ENCODE data around the gene CRELD1.
"Not testable (repeated sequence)": the region's sequence is repeated elsewhere in the genome, so short reads cannot be mapped to it uniquely, and the experiment has no call there.

The CRELD1 gene

GRCh38 chr3:9933561-9934234, at the start of gene CRELD1:
CRELD1 (plus strand) TSS chr3:9933834; CDS start chr3:9934439, 605 bp downstream.
- peak; percentile 86 for DNase-seq

DNA sequence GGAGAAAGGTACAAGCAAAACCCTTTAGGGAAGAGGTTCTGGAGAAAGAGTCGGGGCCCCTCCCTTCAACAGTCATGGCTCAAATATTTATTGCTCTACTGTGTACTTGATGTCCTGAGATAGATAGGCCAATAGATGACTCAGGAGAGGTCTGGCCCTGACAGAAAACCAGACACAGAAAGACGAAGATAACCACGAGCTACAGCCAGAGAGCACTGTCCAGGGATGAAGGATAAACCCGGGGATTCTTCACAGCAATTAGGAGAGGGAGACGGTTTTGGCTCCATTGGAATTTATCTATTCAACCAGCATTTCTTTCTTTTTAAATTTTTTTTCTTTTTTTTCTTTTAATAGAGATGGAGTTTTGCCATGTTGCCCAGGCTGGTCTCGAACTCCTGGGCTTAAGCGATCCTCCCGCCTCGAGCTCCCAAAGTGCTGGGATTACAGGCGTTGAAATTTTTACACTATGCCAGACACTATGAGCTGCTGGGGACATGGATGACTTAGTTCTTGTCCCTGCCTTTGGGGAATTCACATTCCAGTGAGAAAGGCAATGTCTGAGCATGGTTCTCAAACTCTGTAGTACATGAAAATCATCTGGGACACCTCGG, 49.0 kb upstream of the CRELD1 start:
- DNase-seq: no peak

DNA sequence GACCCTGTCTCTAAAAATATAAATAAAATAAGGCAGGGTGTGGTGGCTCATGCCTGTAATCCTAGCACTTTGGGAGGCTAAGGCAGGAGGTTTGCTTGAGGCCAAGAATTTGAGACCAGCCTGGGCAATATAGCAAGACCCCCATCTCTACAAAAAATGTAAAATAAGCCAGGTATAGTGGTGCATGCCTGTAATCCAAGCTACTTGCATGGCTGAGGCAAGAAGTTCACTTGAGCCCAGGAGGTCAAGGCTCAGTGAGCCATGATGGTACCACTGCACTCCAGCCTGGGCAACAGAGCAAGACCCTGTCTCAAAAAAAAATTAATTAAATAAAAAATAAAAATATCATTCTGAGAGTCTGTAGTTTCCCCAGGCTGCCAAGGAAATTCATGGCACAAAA, 47.3 kb upstream of the CRELD1 start:
- DNase-seq: no peak

GRCh38 chr3:9887480-9887879, 46.2 kb upstream of the CRELD1 start:
- DNase-seq: no peak

- DNase-seq: no peak
These were observed 45.1 kb upstream of the CRELD1 start for GRCh38 chr3:9888540-9888939.

- no peak for DNase-seq
These were observed 44.2 kb upstream of the CRELD1 start for GRCh38 chr3:9889405-9889804.

GRCh38 chr3:9890249-9891071, 43.2 kb upstream of the CRELD1 start, which contains the start of gene JAGN1:
JAGN1 (plus strand) TSS chr3:9890610; CDS start chr3:9890723, 113 bp downstream.
- DNase-seq: peak; percentile 74

- DNase-seq: no peak
These were observed 42.5 kb upstream of the CRELD1 start for GRCh38 chr3:9891072-9891622.

DNA sequence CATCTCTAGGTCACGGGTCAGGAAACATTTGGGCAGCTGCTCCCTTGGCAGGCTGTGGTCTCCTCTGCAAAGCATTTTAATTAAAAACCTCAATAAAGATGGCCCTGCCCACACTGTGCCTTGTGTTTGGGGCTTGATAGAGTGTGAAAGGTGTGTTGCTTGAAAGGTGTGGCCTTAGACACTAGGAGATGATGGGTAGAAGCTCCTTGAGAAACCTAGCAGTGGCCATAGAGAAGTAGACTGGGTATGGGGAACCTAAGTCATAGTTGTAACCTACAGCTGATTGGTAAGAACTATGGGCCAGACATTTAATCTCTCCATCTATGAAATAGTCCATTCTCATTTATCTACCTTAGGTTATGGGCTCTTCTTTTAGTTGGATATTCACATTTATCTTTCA, 39.9 kb upstream of the CRELD1 start:
- no peak for DNase-seq

DNA sequence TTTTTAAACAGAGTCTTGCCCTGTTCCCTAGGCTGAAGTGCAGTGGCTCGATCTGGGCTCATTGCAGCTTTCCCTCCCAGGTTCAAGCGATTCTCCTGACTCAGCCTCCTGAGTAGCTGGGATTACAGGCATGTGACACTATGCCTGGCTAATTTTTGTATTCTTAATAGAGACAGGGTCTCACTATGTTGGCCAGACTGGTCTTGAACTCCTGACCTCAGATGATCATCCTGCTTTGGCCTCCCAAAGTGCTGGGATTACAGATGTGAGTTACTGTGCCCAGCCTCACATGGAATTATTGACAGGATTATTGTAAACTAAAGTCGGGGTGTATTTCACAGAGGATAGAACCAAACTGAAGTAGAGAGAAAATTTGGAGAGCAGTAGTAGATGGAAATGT, 37.9 kb upstream of the CRELD1 start:
- DNase-seq: not testable (repeated sequence)

GRCh38 chr3:9896755-9897407, 36.8 kb upstream of the CRELD1 start:
- DNase-seq: not testable (repeated sequence)

- no peak for DNase-seq
These were observed 35.9 kb upstream of the CRELD1 start for GRCh38 chr3:9897408-9898372.

- no peak for DNase-seq
These were observed 35.0 kb upstream of the CRELD1 start for GRCh38 chr3:9898467-9899241.

GRCh38 chr3:9899289-9899791, 34.3 kb upstream of the CRELD1 start:
- no peak for DNase-seq

DNA sequence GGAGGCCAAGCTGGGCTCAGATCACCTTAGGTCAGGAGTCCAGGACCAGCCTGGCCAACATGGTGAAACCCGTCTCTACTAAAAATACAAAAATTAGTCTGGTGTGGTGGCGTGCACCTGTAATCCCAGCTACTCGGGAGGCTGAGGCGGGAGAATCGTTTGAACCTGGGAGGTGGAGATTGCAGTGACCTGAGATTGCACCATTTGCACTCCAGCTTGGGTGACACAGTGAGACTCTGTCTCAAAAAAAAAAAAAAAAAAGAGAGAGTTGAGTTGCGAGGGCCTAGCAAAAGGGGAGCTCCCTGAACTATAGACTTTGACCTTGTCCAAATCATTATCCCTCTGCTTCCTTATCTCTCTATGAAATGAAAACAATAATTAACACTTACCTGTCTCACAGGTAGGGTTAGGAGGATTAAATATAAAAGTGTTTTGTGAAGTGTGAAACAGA, 32.6 kb upstream of the CRELD1 start:
- not testable (repeated sequence) for DNase-seq

DNA sequence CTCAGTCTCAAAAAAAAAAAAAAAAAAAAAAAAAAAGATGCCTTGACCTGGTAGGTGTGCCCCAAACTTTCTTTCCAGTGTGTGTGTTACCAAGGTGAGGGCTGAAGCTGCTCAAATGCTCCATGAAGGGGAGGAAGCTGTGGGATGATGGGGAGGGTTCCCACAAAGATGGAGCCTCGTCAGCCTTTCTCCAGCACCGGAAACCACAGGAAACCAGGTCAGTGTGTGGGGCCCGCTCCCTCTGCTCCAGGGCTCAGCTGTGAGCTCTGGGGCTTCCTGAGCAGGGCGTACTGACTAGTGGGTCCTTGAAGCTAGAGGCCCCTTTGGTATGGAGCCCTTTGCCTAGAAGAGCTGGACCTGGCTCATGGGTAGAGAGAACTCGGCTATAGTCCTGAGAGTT, 31.7 kb upstream of the CRELD1 start:
- DNase-seq: no peak

DNA sequence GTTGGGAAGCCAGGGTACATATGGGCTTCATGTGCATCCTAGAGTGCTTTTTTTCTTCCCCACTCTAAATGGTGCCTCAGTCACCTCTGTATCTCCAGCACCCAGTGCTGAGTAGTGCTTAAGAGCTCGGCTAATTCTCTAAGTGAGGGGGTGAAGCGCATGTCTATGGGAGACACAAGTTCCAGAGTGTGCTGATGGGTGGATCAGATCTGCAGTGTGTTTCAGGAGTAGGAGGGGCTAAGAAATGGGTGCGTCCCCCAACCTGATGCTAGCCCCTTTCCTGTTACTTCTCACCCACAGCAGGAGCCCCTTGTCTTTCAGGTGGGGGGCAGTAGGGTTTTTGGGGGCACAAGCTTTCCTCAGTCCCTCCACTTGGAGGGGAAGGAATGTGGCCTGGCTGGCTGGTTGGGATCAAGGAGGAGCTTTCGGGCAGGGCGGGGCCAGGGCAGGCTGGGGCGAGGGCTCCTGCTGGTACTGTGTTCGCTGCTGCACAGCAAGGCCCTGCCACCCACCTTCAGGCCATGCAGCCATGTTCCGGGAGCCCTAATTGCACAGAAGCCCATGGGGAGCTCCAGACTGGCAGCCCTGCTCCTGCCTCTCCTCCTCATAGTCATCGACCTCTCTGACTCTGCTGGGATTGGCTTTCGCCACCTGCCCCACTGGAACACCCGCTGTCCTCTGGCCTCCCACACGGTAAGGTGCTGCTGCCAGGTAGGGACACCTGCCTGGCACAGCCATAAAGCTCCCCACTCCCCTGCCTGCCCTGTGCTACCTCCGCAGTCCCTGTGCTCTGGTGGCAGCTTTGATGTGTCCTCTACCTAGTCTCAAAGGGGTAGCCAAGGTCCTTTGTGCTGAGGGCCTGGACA, 31.0 kb upstream of the CRELD1 start, which contains the start of gene IL17RE:
Gene IL17RE, plus strand, starts transcription at position 477 of the 866 bp plus-strand sequence. Its CDS starts 85 bp downstream, at position 562.
- DNase-seq: no peak

DNA sequence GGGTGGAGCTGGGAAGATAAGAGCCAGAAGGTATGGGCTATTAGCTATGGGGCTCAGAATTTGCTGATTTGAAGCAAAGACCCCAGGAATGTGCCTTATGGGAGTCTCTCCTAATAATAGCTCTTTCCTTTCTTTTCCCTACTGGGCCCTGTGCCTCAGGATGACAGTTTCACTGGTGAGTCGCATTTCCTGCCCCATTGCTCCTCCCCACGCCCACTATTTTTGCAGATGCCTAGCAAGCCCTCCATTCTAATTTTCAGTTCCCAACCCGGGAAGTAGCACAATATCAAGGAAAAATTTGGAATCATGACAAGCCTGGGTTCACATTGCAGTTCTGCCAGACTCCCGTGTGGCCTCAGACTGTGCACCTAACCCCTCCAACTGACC, 30.4 kb upstream of the CRELD1 start:
- DNase-seq: no peak

DNA sequence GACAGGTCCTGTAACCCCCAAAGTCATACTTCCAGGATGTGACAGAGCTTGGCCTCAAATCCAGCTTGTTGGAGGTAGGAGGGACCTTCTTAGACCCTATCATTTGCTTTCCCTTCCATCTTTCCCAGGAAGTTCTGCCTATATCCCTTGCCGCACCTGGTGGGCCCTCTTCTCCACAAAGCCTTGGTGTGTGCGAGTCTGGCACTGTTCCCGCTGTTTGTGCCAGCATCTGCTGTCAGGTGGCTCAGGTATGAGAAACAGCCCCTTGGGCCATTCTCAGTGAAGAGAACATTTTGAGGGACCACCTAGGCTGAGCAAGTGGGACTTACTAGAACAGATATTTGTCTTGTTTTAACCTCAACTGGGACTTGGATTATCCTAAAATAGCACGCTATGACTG, 29.7 kb upstream of the CRELD1 start:
- DNase-seq: no peak
